OCI-LY1 (cell line): ENCODE results near the gene SAPCD1.

Source experiments
- CTCF ChIP-seq: fragments of 200-600 bp; sonication (generic), shearing (Covaris generic); IDR thresholded peaks from 2 replicates; pipeline ENCODE4 v1.5.1; 2017; ENCODE audit warnings: mild to moderate bottlenecking, antibody characterized with exemption, low read length, moderate library complexity, mixed read lengths
- EZH2 ChIP-seq: fragments of 200-600 bp; sonication (generic), shearing (Covaris generic); IDR thresholded peaks from 2 replicates; pipeline ENCODE4 v1.8.0; 2017; ENCODE audit warnings: borderline replicate concordance, mixed run types, mild to moderate bottlenecking, antibody characterized with exemption, low read length, moderate library complexity, mixed read lengths

GRCh38 chr6:31794866-31795615 lies 32.6 kb downstream of the SAPCD1 start:
- TF ChIP-seq CTCF (no peak), EZH2 (no peak)
